ENCODE measurements around the gene ROBO1.
"Not testable (repeated sequence)": the region's sequence is repeated elsewhere in the genome, so short reads cannot be mapped to it uniquely, and the experiment has no call there.

Gene ROBO1

DNA sequence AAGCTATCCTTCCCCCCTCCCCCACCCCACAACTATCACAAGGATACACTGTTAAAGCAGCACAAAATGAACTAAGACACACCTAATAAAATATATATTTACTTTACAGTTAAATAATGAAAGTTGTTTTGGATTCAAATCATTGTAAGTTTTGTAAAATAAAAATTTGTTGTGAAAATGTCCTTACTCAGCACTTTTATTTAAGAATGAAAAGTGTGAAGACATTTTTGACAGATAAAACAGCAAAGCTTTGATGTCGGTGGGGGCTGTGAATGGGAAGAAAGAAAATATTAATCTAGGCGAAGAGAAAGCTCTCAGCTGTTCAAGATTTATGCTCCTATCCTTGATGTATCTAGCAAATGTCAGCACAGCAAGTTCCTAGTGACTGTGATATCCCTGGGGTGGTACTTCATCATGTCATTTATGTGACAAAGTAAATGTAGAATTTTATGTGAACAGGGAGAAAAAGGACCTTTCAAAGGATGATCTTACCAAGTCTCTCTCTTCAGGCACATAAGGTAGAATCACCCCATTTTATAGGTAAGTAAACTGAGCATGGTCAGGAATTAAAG lies 216.4 kb downstream of the ROBO1 start:
- DNase-seq: no peak

GRCh38 chr3:79543218-79543982 lies 224.4 kb downstream of the ROBO1 start:
- no peak for DNase-seq

- DNase-seq: no peak
Measured at GRCh38 chr3:79534727-79535126, 233.1 kb downstream of the ROBO1 start.

DNA sequence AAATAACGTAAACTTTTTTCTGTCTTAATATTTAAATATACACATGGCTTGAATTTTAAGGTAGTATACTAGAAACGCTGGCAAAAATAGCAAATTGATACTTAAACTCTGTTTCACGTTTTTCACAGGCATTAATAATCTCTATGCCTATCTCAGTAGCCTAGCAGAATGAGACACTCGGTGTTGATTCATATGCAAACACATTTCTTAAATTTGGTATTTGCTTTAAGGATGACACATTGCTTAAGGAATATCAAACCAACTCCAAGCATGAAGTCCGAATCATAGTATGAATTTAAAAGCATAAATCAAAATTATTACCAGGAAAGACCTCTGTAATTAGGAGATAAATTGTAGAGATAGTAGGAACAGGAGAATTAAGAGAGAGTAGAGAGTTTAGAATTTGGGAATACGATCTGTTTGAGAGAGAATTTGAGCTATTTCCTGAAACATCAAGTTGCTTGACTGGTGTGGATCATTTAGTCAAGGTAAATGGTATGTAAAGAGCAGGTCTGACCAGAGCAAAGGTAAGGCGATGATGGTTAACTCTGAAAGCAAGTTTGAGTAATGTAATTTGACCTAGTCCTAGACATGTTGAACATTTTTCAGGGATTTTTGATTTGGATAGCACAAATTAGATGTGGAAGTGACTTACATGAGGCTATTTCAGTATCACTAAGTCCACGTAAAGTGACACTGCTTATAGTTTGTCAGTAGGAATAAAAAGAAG lies 236.1 kb downstream of the ROBO1 start:
- DNase-seq: no peak

DNA sequence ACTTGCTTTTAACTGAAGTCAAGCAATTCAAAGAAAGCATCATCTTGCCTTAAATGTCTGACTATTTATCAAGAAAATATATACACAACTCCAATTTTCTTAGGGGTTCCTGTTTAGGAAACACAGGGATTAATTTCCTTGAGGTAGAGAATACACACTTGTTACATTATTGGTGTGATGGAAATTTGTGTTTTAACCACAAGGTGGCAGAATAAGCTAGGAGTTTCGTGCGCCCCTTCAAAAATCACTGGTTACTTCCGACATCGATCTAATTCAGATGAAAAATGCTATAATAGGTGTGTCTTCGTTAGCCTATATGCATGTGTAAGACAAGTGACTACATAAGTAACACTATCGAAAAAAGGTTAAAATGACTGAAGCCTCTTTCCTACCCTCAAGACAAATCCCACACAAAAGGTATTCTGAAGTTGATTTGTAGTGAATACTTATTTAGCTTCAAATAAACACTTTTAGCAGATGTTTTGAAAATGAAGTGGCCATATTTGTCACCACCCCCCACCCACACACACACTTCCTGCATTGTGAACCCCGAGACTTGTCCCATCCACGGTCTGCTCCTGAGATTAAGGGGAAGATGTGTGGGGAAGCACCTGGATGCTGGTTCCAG lies 246.5 kb downstream of the ROBO1 start:
- peak; percentile 26 for DNase-seq

DNA sequence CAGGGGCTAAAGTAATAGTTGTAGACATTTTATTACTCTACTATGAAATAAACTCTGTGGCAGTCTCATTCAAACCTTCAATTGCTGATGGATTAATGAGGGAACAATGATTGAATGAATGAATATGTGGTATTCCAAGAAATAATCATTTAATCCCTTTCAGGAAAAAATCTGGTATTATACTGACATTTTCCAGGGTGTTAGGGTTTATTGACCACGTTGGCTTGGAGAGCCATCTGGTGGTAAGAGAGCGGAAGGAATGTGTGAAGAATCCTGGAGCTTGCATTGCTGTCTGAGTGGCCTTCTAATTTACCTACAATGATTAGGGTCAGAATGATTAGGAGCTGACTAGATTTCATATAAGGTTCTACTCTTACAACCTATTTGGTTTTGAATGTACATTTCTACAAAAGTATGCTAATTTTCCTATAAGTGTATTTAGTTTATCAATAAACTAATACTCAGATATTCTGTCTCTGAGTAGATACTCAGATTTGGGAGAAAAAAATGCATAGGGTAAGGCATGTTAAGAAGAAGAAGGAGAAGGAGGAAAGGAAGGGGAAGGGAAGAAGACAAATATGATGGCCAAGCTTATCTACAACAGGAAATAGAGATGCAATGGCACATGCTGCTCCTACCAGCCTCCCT lies 249.9 kb downstream of the ROBO1 start:
- DNase-seq: no peak

DNA sequence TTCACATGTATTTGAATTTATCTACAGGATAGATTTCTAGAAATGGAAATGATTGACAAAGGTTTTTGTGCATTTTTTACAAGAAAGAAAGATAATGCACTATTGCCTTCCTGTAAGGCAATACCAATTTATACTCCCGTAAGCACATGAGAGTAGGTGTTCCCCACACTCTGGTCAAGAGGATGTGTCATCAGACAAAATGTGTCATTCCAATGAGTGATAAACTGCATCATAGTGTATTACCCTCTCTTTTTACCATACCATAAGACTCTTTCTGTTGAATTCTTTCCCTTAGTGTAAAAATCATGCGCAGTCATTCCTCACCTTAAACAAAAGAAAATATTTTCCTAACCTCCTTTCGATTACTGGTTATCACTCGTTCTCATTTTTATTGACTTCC lies 251.0 kb downstream of the ROBO1 start:
- DNase-seq: no peak

GRCh38 chr3:79515072-79515471 lies 252.7 kb downstream of the ROBO1 start:
- no peak for DNase-seq

DNA sequence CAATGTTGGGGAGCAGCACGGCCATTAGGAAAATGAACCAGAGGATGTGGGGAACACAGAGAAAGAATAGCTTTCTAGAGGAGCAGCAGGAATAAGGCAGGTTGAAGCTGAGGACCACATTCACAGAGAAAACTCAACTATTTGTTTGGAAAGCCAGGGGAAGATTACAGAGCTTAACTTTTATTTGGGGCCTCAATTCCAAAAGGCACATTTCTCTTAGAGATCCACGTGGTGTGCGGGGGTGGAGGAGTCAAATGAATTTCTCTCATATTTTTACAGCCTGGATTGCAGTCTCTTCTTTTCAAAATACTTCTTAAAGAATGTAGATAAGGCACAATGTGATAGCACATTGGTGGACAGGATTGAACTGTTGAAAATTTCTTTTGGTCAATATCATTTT lies 253.7 kb downstream of the ROBO1 start:
- no peak for DNase-seq

GRCh38 chr3:79506751-79507150 lies 261.0 kb downstream of the ROBO1 start:
- DNase-seq: no peak

GRCh38 chr3:79502216-79502681 lies 265.5 kb downstream of the ROBO1 start:
- not testable (repeated sequence) for DNase-seq

DNA sequence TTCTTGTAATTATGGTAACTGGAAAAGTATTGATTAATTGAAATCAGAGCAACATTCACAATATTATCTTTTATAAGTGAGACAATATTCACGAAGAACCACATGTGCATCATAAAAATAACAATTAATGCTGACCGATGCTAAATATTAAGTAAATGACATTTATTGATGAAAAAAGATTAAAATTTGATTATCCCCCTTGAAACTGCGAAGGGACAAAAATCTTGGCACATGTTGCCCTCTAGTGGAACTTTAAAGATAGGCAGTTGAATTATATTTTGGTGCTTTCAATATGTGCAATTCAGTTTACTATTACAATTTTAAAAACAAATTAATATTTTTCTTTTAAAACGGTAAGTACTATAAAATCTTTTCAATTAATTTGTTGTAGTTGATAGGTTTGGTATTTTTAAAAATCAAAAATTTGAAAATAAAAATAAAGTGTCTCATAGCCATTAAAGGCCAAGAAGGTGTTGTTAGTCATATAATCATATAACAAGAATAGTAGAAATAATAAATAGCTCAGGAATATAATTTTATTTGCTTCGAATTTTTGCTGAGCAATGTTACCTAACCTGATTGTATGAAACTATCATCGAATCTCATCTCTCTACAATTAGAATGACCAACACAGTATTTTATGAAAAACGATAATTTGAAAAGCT lies 270.2 kb downstream of the ROBO1 start:
- DNase-seq: no peak

DNA sequence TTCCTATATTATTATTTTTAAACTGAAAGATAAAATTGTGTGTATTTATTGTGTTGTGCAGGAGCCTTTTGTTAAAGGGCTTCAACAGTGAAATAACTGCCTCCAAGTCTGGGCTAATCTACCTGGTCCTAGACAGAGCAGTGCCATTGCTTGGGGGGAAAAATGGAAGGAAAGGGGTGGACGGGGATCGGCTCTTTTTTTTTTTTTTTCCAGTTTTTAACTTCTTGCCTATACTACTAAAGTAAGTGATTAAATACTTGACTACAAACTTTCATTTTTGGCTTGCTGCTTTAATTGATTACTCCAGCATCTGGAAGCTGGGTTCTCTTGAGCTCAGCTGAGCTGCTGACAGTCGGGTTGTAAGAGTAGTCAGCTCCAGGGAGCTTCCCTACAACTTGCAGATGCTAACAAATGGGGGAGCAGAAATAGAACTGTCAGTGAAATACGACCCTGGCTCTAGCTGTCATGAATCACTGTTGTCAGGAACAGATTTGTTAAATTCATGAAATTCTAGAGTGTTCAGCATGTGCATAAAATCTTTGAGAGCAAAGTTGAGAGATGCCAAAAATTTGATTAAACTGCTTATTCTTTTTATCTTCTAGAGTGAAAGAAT lies 276.7 kb downstream of the ROBO1 start:
- peak; percentile 12 for DNase-seq

GRCh38 chr3:79490165-79491028 lies 277.4 kb downstream of the ROBO1 start:
- peak; percentile 19 for DNase-seq

DNA sequence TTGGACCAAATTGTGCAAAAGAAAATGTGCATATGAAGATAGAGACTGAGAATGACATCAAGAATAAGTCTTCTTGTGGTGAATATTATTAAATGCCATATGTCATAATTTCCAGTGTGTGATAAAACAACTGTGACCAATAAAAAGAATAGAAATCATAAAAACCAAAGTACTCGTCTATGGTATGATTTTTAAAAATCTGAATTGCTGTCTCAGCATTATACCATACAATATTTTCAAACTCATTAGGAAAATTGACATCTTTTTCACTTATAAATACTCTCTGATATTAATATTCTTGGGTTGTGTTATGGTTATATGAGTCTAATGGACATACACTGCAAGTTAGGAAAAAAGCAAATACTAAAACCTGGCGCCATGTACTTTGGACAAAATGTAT lies 279.4 kb downstream of the ROBO1 start:
- DNase-seq: no peak

DNA sequence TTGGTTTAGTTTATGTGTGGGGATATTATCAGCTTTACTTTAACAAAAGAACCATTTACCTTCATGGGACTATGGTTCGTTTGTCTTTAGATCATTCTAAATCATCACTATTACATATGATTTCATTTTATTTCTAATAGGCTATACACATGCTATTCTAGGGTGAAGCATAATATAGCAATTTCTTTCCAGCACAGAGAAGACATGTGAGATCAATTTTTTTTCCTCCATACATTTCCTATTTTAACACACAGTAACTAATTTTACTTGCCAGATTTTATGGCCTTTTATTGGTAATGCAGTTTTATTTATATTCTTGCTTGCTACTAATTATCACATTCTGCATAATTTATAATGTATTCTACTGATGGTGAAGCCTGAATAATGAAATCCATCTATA lies 287.1 kb downstream of the ROBO1 start:
- DNase-seq: no peak

GRCh38 chr3:79478620-79479019 lies 289.2 kb downstream of the ROBO1 start:
- DNase-seq: no peak

DNA sequence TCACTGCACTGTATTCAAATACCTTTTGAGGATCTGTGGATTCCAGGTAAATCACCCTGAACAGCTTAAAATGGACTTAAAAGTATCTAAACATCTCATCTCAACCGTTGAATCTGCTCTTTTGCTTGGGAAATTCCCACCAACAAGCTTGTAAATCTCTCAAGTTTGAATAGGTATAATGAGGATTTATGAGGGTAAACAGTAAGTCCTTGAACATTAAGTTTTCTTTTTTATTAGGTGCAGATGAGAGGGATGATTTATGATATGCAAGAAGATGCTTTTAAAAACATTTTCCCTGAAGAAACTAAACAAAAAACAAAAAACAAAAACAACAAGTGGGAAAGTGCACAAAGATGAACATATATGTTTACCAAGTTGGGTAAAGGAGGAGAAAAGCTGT lies 290.6 kb downstream of the ROBO1 start:
- no peak for DNase-seq

DNA sequence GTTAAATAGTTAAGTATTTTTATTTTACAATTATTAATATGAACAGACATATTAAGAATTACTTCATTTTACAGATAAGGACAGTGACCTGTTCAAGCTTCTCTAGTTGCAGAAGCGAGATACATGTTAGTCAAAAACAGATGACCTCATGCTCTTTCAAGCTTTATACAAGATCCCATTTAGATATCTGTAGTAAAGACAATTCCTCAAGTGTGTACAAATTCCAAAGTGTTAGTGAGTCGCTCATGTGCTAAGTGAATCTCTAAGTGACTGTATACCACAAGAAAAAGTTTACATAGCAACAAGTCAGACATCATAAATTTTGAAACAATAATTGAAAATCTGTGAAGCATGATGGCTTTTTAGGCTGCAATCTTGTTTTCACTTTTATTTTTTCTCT lies 293.8 kb downstream of the ROBO1 start:
- no peak for DNase-seq

- DNase-seq: no peak
Measured at GRCh38 chr3:79467721-79468120, 300.1 kb downstream of the ROBO1 start.
